GM21390 (cell line): Measurements from ENCODE around the gene IGFALS.

Experiments used
- ATAC-seq: cut with Tn5 transposase; IDR thresholded peaks from one replicate; pipeline ENCODE4 v1.9.1; 2021; ENCODE audit not compliant: unreplicated experiment

Gene IGFALS

DNA sequence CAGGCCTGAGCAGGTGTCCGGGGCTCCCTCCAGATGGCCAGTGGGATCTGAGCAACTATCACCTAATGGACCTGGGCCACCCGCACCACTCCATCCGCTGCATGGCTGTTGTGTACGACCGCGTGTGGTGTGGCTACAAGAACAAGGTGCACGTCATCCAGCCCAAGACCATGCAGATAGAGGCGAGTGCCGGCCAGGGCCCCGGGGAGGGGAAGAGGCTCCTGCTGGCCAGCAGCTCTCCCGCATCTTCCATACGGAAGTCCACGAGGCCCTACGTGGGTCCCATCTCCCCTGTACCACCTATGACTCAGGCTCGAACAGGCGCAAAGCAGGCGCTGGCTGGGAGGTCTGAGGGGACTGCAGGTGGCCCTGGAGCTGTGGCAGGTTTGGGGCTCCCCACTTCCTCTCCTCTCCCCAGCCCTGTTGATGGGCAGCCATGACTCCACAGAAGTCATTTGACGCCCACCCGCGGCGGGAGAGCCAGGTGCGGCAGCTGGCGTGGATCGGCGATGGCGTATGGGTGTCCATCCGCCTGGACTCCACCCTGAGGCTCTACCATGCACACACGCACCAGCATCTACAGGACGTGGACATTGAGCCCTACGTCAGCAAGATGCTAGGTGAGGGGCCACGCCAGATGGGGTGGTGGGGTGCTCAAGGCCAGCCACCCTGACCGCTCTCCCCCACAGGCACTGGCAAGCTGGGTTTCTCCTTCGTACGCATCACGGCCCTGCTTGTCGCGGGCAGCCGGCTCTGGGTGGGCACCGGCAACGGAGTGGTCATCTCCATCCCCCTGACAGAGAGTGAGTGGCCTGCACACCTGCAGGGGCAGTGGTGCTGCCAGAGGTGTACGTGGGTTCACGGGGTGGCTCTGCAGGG lies 26.1 kb downstream of the IGFALS start:
- no peak for ATAC-seq

DNA sequence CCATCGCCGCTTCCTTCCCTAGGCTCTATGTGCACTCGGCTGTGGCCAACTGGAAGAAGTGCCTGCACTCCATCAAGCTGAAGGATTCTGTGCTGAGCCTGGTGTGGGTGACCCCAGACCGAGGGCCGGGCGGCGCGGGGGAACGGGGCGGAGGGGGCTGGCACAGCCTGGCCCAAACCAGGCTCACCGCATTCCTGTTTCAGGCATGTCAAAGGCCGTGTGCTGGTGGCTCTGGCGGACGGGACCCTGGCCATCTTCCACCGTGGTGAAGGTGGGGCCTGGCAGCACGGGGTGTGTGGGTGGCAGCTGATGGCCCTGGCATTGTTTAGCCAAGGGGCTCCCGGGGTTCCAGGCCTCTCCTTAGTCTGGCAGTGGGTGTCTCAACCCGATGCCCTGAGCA lies 26.8 kb downstream of the IGFALS start:
- ATAC-seq = no peak

DNA sequence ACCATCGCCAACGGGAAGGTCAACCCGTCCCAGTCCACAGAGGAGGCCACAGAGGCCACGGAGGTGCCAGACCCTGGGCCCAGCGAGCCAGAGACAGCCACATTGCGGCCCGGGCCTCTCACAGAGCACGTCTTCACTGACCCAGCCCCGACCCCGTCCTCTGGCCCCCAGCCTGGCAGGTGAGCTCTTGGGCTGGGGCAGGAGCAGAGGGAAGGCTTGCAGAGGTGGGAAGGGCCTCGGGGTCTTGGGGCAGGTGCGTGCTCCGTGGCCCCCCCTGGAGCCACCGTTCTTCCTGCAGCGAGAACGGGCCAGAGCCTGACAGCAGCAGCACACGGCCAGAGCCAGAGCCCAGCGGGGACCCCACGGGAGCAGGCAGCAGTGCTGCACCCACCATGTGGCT lies 27.3 kb downstream of the IGFALS start:
- ATAC-seq = no peak

DNA sequence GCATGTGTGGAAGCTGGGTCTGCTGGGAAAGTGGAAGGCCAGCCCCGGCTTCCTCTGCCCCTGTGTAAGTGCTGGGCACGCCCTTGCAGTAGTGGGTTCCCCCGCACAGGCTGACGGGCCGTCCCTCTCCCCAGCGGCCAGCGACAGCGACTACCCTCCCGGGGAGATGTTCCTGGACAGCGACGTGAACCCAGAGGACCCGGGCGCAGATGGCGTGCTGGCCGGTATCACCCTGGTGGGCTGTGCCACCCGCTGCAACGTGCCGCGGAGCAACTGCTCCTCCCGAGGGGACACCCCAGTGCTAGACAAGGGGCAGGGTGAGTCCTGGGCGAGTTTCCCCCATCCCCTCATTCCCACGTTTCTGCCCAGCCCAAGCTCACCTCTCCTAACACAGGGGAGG lies 27.7 kb downstream of the IGFALS start:
- ATAC-seq = no peak

DNA sequence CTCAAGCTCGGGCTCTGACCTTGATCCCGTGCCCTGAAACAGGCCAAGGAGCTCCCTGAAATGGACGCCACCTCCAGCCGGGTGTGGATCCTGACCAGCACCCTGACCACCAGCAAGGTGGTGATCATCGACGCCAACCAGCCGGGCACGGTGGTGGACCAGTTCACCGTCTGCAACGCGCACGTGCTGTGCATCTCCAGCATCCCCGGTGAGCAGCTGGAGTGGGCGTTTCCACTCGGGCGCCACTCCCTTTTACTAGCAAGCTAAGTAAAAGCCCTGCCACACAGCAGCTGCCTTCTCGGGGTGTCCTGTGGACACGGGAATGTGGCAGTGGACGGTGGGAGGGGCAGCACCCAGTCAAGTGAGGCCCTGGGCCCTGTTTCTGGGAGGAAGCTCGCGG lies 28.5 kb downstream of the IGFALS start:
- no peak for ATAC-seq

DNA sequence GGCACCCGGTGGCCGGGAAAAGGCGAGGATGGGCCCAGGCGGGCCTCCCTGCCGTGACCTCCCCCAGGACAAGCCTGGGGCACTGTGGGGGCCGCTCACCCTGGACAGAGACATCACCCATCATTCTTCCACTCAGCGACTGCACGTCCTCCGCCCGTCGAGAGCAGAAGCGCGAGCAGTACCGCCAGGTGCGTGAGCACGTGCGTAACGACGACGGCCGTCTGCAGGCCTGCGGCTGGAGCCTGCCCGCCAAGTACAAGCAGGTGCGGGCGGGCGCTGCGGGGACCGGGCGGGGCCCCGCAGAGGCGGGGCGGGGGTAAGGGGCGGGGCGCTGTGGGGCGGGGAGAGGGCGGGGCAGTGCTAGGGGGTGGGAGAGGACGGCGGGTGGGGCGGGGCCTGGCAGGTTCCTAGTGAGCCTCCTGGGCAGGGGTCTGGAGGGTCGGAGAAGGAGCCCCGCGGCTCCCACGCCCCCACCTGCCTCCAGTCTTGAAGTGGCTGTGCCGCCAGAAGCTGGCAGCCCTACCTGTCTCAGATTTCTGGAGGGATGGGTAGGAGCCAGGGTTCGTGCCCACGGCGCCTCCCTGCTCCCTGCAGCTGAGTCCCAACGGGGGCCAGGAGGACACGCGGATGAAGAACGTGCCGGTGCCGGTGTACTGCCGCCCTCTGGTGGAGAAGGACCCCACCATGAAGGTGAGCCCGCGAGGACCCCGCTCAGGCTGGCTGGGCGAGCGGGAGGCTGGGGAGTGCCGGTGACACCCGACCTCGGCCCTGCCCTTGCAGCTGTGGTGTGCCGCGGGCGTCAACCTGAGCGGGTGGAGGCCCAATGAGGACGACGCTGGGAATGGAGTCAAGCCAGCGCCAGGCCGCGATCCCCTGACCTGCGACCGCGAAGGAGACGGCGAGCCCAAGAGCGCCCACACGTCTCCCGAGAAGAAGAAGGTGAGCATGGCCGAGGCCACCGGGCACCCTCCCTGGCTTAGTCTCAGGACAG lies 29.7 kb downstream of the IGFALS start:
- no peak for ATAC-seq

DNA sequence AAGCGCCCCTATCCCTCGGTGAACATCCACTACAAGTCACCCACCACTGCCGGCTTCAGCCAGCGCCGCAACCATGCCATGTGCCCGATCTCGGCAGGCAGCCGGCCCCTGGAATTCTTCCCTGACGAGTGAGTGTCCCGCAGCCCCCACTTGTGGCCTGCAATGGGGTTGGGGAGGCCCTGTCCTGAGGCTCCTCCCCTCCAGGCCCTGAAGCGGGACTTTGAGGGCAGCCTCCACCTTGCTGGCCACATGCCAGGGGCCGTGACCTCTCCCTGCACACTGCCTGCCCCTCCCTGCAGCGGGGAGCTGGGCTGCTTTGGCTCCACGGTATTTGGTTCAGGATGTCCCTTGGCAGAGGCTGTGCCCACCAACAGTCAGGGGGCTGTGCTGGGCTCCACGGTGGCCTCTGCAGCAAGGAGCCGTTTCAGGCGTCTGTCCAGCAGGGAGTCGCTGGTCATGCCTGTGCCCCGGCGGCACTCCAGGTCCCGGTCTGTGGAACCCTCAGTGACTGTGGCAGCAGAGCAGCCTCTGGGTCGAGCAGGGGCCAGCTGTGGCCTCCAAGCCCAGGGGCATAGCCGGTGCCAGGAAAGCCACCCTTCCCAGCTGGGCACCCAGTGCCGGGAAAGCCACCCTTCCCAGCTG lies 30.5 kb downstream of the IGFALS start:
- no peak for ATAC-seq

DNA sequence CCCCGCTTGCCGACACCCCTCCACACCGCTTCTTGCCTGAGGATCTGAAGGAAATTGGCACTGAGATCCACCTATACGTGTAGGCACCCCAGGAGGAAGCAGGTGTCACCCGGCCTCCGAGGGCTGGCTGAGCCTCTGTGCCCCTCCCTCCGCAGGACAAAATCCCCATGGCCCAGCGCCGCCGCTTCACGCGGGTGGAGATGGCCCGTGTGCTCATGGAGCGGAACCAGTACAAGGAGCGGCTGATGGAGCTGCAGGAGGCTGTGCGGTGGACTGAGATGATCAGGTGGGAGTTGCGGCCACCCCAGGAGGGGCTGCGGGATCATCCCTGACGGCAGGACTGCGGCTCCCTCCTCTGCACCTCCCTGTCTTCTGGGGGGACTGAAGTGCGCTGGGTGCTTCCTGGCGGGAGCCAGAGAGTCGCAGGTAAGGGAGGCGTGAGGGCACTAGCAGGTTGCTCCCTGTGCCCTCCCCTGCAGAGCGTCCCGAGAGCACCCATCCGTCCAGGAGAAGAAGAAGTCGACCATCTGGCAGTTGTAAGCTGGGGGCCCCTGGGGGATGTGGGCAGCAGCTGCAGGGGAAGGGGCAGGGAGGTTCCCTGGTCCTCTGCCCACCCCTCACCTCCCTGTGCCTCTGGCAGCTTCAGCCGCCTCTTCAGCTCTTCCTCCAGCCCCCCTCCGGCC lies 31.2 kb downstream of the IGFALS start:
- ATAC-seq = no peak

DNA sequence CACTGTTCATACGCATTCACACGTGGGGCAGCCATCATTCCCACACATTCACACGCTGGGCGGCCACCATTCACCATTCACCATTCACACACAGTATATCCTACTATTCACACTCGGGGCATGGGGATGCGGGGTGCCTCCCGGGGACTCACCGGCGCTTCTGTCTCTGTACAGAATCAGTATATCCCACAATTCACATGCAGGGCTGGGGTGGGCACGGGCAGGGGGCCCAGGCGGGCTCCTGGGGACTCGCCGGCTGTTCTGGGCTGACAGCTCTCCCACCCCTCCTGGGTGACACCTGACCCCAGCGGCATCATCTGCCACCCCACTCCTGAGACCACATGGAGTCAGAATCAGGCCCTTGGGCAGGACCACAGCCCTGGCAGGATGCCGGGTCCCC lies 31.8 kb downstream of the IGFALS start:
- ATAC-seq = no peak

DNA sequence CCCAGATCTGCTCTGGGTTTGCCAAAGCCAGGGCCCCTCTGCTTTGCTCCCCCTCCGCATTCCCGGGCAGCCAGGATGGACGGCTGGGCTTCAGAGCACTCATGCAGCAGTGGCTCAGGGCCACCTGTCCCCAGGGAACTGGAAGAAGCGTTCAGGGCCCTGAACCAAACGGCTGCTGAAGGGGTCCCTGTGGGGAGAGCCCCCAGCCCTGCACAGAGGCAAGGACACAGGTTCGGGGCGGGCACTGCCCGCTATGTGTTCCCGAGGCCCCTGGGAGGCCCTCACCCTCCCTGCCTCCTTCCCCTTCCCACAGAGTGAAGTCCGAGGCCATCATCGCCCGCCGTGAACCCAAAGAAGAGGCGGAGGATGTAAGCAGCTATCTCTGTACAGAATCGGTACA lies 32.6 kb downstream of the IGFALS start:
- no peak for ATAC-seq

DNA sequence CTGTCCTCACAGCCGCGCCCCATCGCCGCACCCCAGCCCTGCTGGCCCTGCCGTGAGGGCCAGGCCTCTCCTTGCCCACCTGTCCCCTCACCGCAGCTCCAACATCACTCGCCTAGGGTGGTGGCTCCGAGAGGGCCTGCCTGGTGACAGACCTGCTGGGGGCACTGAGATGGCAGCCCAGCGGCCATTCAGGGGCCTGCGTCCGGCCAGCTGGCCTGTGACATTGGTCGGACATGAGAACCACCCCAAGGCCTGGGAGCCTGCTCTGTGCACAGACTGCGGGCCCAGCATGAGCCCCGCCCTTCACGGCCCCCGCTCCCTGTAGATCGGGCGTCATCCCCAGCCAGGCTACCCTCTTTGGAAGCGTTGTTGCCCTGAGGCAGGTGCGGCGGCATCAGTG lies 34.0 kb downstream of the IGFALS start:
- no peak for ATAC-seq

DNA sequence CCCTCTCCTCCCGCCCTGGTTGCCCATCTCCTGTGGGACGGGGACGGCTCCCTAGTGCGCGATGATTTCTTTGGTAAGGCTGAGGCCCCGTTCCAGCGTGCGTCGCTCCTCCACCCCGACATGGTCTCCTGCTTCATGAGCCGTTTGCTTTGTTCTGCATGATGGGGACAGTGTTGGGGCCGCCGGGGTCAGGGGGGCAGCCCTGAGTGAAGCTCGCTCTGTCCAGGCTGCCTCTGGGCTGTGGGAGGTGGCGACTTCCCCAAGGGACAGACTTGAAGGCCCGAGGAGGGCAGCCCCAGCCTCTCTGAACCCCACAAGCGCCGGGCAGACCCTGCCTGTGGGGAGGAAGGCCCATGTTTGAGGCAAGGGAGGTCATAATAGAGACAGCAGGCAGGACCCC lies 34.6 kb downstream of the IGFALS start:
- ATAC-seq = no peak

DNA sequence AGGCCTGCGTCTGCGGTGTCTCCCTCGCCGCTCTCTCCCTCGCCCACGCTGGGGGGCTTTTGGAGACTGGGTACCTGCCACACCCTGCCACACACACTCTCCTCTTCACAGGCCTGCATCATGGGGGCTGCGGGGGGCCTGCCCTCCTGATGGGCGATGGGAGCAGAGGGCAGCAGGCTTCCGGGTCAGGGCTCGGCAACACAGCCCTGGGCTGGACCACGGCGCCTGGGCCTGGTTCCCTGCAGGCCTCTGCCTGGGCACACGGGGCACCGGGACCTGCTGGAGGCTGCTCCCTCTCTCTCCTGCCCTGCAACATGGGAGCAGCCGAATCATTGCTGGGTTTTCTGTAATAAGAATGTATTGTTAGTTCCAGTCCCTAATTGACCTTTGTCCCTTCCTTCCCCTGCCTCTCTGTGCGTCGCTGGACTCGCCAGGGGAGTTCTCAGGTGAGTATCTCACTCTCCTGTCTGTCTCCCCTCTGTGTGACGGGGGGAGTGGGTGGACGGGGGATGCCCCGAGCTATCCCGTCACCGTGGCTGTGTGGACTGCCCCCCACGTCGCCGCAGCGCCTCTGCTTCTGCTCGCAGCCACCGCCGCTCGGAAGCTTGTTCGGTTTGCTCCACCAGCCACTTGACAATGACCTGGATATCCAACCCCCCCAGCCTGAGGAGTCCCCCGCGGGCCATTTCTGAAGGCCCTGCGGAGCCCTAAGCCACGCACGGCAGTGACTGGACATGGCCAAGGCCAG lies 35.6 kb downstream of the IGFALS start:
- no peak for ATAC-seq

DNA sequence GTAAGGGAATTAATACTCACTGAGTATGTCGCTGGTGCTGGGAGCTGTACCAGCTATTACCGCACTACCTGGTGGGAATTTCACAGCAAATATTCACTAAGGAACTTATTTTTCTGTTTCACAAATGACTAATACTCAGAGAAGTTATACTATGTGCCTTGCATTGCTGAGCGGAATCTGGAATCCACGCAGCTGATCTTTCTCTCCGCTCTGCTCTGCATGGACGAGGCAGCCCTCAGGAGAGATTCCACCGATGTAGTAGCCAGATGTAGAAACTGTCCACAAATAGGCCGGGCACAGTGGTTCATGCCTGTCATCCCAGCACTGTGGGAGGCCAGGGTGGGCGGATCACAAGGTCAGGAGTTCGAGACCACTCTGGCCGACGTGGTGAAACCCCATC lies 39.3 kb downstream of the IGFALS start:
- ATAC-seq = no peak

DNA sequence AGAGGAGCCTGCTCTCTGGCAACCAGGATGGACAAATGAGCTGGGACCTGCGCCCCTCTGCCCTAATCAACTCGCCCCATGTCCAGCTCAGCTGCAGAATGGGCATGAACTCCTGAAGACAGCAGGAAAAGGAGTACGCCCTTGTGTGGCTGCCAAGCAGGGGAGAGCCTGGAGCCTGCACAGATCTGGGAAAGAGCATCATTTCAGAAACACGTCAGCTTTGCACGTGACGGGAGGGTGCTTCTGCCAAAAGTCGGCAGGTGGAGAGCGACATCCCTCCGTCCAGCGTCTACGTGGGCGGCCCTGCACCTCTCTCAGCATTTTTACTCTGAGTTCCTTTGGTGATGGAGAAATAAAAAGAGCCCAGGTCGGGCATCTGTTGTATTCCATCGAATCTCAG lies 40.7 kb downstream of the IGFALS start:
- ATAC-seq = no peak

DNA sequence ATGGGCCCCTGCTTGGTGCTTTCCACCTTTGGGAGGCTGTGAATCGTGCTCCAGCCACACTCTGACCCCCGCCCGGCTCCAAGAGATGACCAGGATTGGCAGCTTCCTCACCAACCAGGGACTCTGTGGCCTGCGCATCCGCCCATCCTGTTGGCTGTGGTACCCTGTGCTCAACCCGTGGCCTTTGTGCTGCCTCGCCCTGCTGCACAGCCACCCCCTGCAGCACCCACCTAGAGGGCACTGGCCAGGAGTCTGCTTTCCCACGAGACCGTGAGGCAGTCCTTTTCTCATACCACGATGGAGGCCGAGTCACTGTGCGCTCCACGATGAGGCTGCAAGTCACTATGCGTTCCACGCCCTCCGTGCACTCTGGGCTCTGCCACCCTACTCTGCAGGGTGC lies 41.6 kb downstream of the IGFALS start:
- ATAC-seq = no peak

DNA sequence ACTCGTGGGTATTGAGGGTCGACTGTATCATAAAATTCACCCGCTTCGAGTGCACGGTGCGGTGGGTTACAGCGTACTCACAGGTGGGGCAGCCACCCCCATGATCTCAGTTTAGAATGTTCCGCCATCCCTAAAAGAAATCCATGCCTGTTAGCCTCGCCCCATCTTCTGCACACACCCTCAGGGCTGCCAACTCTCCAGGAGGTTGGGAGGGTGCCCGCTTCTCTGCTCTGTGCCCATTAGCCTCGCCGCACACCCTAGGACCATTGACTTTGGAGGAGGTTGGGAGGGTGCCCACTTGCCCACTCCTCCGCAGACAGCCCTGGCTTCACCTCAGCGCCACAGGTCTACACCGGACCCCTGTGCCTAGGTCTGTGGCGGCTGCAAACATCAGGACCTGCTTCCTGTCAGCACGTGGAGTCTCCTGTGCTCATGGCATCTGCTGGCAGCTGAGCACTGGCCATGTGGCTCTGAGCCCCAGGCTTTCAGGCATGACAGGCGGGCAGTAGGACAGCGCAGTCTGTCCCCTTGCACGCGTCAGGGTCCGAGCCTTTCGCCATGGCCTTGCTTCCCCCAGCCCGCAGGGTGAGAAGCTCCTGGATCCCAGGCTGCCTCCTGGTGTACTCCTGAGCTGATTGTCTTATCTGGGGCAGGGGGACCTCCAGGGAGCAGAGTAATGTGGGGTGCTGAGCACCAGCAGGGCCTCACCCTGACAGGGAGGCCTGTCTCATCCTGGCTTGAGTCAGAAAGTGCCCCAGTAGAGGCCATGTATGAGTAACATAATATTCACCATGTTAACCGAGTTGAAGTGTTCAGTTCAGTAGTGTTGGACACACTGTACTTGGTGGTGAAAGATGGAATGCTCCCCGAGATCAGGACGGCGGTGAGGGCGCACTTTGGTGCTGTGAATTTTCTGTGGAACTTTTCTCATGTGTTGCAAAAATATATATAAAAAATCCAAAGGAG lies 44.1 kb downstream of the IGFALS start:
- no peak for ATAC-seq

DNA sequence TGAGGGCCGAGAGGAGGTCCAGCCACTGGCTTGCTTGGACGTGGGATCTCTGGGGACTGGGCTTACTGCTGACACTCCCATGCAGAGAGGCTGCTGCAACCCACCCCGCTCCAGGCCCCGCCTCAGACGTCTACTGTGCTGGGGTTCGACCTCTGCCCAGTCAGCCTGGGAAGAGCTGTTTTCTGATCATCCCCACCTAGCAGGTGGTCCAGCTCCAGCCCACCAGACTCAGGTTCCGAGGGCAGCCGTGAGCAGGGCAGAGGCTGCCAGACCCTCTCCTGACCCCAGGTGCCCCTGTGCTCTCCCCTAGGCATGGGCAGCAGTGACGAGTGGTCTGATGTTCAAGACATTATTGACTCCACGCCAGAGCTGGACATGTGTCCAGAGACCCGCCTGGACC lies 45.6 kb downstream of the IGFALS start:
- ATAC-seq = no peak

DNA sequence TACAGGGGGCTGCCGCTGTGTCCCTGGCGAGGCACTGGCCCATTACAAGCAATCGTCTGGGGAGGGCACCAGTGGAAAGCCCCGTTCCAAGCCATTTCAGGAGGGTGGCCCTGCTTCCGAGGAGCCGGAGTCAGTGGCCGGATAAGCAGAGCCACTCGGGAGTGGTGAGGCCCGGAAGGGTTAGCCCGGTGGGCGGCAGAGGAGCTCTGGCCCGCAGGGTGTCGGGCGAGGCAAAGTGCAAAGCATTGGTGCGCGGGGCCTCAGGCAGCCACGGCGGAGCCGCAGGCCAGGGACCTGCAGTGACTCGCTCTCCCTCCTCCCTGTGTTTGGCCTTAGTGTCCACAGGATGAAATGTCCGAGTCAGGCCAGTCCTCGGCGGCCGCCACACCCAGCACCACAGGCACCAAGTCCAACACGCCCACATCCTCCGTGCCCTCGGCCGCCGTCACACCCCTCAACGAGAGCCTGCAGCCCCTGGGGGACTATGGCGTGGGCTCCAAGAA lies 46.8 kb downstream of the IGFALS start:
- ATAC-seq = no peak
